Camera-type eye (tissue), 1 donor: Measurements from ENCODE around the gene OST4. TPM values are rescaled to one million over a fixed set of nuclear protein-coding genes. Genes with fewer than 3 reads are reported as not detected.

Experiments used
- total RNA-seq: library from RNA; depleted of rRNA; stranded (reverse); fragments of >200 nt; gene quantifications from one replicate; pipeline ENCODE4 v1.2.3, GENCODE V29; 2014

The OST4 gene
- total RNA-seq, result 272 TPM

GRCh38 chr2:27071277-27071989, at the start of gene OST4:
Gene OST4, minus strand, starts transcription at chr2:27071654.

GRCh38 chr2:27118525-27119329, 47.3 kb upstream of the OST4 start, which contains the start of gene CGREF1:
Gene CGREF1, minus strand, starts transcription at chr2:27119128. Its CDS starts 14,762 bp downstream, at chr2:27104366.

GRCh38 chr2:27086724-27087593, 15.5 kb upstream of the OST4 start, which contains the start of gene KHK:
Gene KHK, plus strand, starts transcription at chr2:27086772. Its CDS starts 488 bp downstream, at chr2:27087260.

GRCh38 chr2:27078267-27079194, 7.1 kb upstream of the OST4 start, which contains the start of gene EMILIN1:
Gene EMILIN1, plus strand, starts transcription at chr2:27078615. Its CDS starts 451 bp downstream, at chr2:27079066.

GRCh38 chr2:27050996-27051901, 20.2 kb downstream of the OST4 start, which contains the start of gene AGBL5:
Gene AGBL5, plus strand, starts transcription at chr2:27051668. Its CDS starts 1,291 bp downstream, at chr2:27052959.

GRCh38 chr2:27032495-27033252, 38.8 kb downstream of the OST4 start, which contains the start of gene TMEM214:
Gene TMEM214, plus strand, starts transcription at chr2:27032965. Its CDS starts 51 bp downstream, at chr2:27033016.

Other genes with a start within 250 kb of the OST4 start
- gene DPYSL5, start 223.5 kb downstream of the OST4 start, total RNA-seq, result 40.3 TPM
- 21.6 TPM for gene MAPRE3, start 101.0 kb downstream of the OST4 start, total RNA-seq
- 61.0 TPM for gene TMEM214, start 38.7 kb downstream of the OST4 start, total RNA-seq
- 19.0 TPM for gene AGBL5, start 20.0 kb downstream of the OST4 start, total RNA-seq
- 72.2 TPM for gene EMILIN1, start 7.0 kb upstream of the OST4 start, total RNA-seq
- gene KHK, start 15.1 kb upstream of the OST4 start, total RNA-seq, result 2.5 TPM
- gene CGREF1, start 47.5 kb upstream of the OST4 start, total RNA-seq, result 12.1 TPM
- 0.49 TPM for gene ABHD1, start 52.2 kb upstream of the OST4 start, total RNA-seq
- gene PREB, start 63.0 kb upstream of the OST4 start, total RNA-seq, result 41.9 TPM
- not detected for gene PRR30, start 67.8 kb upstream of the OST4 start, total RNA-seq
- gene TCF23, start 77.3 kb upstream of the OST4 start, total RNA-seq, result 0.11 TPM
- gene ATRAID, start 140.4 kb upstream of the OST4 start, total RNA-seq, result 102 TPM
- 40.4 TPM for gene SLC5A6, start 140.6 kb upstream of the OST4 start, total RNA-seq
- 34.4 TPM for gene CAD, start 145.7 kb upstream of the OST4 start, total RNA-seq
- gene SLC30A3, start 191.4 kb upstream of the OST4 start, total RNA-seq, result 0.27 TPM
- gene DNAJC5G, start 203.8 kb upstream of the OST4 start, total RNA-seq, result not detected
- gene TRIM54, start 210.8 kb upstream of the OST4 start, total RNA-seq, result 4.7 TPM
- gene UCN, start 236.8 kb upstream of the OST4 start, total RNA-seq, result 4.7 TPM